HEK293T (cell line): ENCODE results near the gene TMEM237.

ENCODE experiments used
- CTCF ChIA-PET: fragments of 350-600 bp; formaldehyde crosslinking; extraction: SDS; loops from one replicate; lab custom pipeline; 2021; ENCODE audit warnings: antibody characterized with exemption, inconsistent platforms; lab: Yijun Ruan, JAX
- POLR2A ChIA-PET: fragments of 350-600 bp; formaldehyde crosslinking; extraction: SDS; loops from one replicate; lab custom pipeline; 2020; ENCODE audit warnings: antibody characterized with exemption, inconsistent platforms; lab: Yijun Ruan, JAX
- DNase-seq: peaks from one replicate; pipeline ENCODE4 v3.0.0; 2012; ENCODE audit warnings: mixed read lengths; ENCODE audit errors: extremely low spot score
- ARNT ChIP-seq: fragments of 450-650 bp; IDR thresholded peaks from 2 replicates; pipeline ENCODE4 v1.6.1; 2017; ENCODE audit warnings: mild to moderate bottlenecking
- CTBP1 ChIP-seq: fragments of 450-650 bp; IDR thresholded peaks from 2 replicates; pipeline ENCODE4 v1.6.1; 2016; ENCODE audit warnings: borderline replicate concordance
- ELF4 ChIP-seq: fragments of 450-650 bp; IDR thresholded peaks from 2 replicates; pipeline ENCODE4 v1.6.1; 2017; ENCODE audit warnings: antibody characterized with exemption
- FOXA1 ChIP-seq: fragments of 450-650 bp; IDR thresholded peaks from 2 replicates; pipeline ENCODE4 v1.6.1; 2016; ENCODE audit warnings: mild to moderate bottlenecking
- FOXK2 ChIP-seq: fragments of 450-650 bp; IDR thresholded peaks from 2 replicates; pipeline ENCODE4 v1.6.1; 2016; ENCODE audit warnings: mild to moderate bottlenecking
- FOXM1 ChIP-seq: fragments of 450-650 bp; IDR thresholded peaks from 2 replicates; pipeline ENCODE4 v1.6.1; 2017; ENCODE audit warnings: mild to moderate bottlenecking, borderline replicate concordance
- HDGF ChIP-seq: fragments of 450-650 bp; IDR thresholded peaks from 2 replicates; pipeline ENCODE4 v1.6.1; 2017; ENCODE audit warnings: antibody characterized with exemption, borderline replicate concordance
- L3MBTL2 ChIP-seq: fragments of 450-650 bp; conservative IDR thresholded peaks from 2 replicates; pipeline ENCODE4 v1.6.1; 2016; ENCODE audit warnings: mild to moderate bottlenecking
- LEF1 ChIP-seq: fragments of 450-650 bp; IDR thresholded peaks from 2 replicates; pipeline ENCODE4 v1.6.1; 2017; ENCODE audit warnings: mild to moderate bottlenecking, borderline replicate concordance
- NFRKB ChIP-seq: fragments of 450-650 bp; IDR thresholded peaks from 2 replicates; pipeline ENCODE4 v1.6.1; 2016; ENCODE audit warnings: mild to moderate bottlenecking, moderate library complexity
- PKNOX1 ChIP-seq: fragments of 450-650 bp; IDR thresholded peaks from 2 replicates; pipeline ENCODE4 v1.6.1; 2016
- SUZ12 ChIP-seq: fragments of 450-650 bp; IDR thresholded peaks from 2 replicates; pipeline ENCODE4 v1.6.1; 2016; ENCODE audit warnings: mild to moderate bottlenecking
- TARDBP ChIP-seq: fragments of 450-650 bp; IDR thresholded peaks from 2 replicates; pipeline ENCODE4 v1.6.1; 2016
- ZNF384 ChIP-seq: fragments of 450-650 bp; IDR thresholded peaks from 2 replicates; pipeline ENCODE4 v1.6.1; 2016

TMEM237 gene

GRCh38 chr2:201575971-201576370 is 67.3 kb downstream of the TMEM237 start:
- DNase-seq = no peak
- CTCF ChIA-PET = no interaction called here
- POLR2A ChIA-PET = no interaction called here
- TF ChIP-seq ZNF384 (no peak), FOXA1 (no peak), TARDBP (no peak), FOXM1 (no peak), L3MBTL2 (no peak), NFRKB (no peak), ARNT (no peak), PKNOX1 (no peak)

- TF ChIP-seq ELF4 (no peak), TARDBP (no peak), HDGF (no peak), CTBP1 (no peak), FOXM1 (no peak), LEF1 (no peak), ZNF384 (no peak), NFRKB (no peak), L3MBTL2 (no peak), FOXK2 (no peak), SUZ12 (no peak)
- DNase-seq = no peak
- ChIA-PET POLR2A (no interaction called here), CTCF (no interaction called here)
Measured at GRCh38 chr2:201574766-201575165, 68.5 kb downstream of the TMEM237 start.

GRCh38 chr2:201572846-201573508 is 70.3 kb downstream of the TMEM237 start:
- ChIA-PET POLR2A (no interaction called here), CTCF (no interaction called here)
- DNase-seq = no peak
- TF ChIP-seq SUZ12 (no peak), L3MBTL2 (no peak), ZNF384 (no peak), FOXA1 (no peak)
